Nephron progenitor cell (in vitro differentiated cells): ENCODE results near the gene FYB2.

Source experiments
- DNase-seq: peaks from one replicate; pipeline ENCODE4 v3.0.0; 2021
- H3K27ac Mint-ChIP-seq: 2 replicates; pipeline ENCODE4 v1.8.0; 2021; ENCODE audit warnings: mild to moderate bottlenecking, moderate library complexity, mixed read lengths
- H3K27me3 Mint-ChIP-seq: 2 replicates; pipeline ENCODE4 v1.8.0; 2021; ENCODE audit warnings: mild to moderate bottlenecking, low read depth, mixed read lengths; ENCODE audit not compliant: poor library complexity
- H3K36me3 Mint-ChIP-seq: 2 replicates; pipeline ENCODE4 v1.8.0; 2021; ENCODE audit warnings: low read depth, mixed read lengths
- H3K4me1 Mint-ChIP-seq: 2 replicates; pipeline ENCODE4 v1.8.0; 2021; ENCODE audit warnings: mixed read lengths
- H3K4me3 Mint-ChIP-seq: 2 replicates; pipeline ENCODE4 v1.8.0; 2021; ENCODE audit warnings: mild to moderate bottlenecking, moderate library complexity, mixed read lengths
- H3K9me3 Mint-ChIP-seq: 2 replicates; pipeline ENCODE4 v1.8.0; 2021; ENCODE audit warnings: mild to moderate bottlenecking, moderate library complexity, mixed read lengths
- TF ChIP-seq, protein P1 (sequence below): fragments of 200-600 bp; sonication (generic); IDR thresholded peaks from 2 replicates; pipeline ENCODE4 v1.5.0; 2021; ENCODE audit warnings: antibody characterized with exemption

FYB2 gene

DNA sequence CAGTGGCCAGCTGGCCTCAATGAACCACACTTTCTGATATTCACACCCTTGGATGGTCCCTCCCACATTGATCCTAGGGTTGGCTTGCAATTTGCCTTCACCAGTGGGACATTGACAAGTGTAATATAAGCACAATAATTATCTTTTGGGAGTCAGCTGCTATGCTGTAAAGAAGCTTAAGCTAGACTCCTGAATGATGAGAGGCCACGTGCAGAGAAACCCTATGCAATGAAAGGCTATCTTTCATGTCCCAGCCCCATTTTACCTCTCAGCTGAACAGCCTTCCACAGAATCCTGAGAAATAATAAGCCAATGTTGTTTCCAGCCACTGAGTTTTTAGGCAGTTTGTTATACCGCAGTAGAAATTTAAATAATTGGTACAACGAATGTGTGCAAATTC is 24.3 kb upstream of the FYB2 start:
- peaks cover 12% of the 10 kb centered on the region for H3K9me3 Mint-ChIP-seq
- no peak for DNase-seq
- H3K36me3 Mint-ChIP-seq = no peaks in the 10 kb centered on the region
- H3K4me1 Mint-ChIP-seq = peaks cover 10% of the 10 kb centered on the region
- TF ChIP-seq, protein P1, sequence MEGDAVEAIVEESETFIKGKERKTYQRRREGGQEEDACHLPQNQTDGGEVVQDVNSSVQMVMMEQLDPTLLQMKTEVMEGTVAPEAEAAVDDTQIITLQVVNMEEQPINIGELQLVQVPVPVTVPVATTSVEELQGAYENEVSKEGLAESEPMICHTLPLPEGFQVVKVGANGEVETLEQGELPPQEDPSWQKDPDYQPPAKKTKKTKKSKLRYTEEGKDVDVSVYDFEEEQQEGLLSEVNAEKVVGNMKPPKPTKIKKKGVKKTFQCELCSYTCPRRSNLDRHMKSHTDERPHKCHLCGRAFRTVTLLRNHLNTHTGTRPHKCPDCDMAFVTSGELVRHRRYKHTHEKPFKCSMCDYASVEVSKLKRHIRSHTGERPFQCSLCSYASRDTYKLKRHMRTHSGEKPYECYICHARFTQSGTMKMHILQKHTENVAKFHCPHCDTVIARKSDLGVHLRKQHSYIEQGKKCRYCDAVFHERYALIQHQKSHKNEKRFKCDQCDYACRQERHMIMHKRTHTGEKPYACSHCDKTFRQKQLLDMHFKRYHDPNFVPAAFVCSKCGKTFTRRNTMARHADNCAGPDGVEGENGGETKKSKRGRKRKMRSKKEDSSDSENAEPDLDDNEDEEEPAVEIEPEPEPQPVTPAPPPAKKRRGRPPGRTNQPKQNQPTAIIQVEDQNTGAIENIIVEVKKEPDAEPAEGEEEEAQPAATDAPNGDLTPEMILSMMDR = no peak
- H3K4me3 Mint-ChIP-seq = no peak overlapping the region
- peaks cover 3% of the 10 kb centered on the region for H3K27me3 Mint-ChIP-seq
- H3K27ac Mint-ChIP-seq = no peak overlapping the region

DNA sequence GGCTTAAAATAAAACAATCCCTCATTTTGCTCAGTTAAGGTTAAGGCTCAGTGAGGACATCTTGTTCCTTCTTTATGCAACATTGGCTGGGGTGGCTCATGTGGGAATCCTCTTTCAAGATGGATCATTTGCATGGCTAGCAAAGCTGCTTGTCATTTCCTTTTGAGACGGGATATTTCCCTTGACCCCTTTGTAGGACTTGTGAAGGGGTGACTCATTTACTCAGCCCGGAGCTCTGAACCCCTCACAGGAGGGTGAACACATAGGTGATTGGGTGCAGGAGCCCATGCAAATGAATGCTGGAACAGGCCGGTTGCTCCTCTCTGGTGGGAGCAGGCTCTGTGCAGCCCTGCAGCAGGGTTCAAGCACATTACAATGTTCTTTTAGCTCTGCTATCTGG is 19.6 kb upstream of the FYB2 start:
- peaks cover 13% of the 10 kb centered on the region for H3K4me1 Mint-ChIP-seq
- no peak for DNase-seq
- peaks cover 12% of the 10 kb centered on the region for H3K9me3 Mint-ChIP-seq
- H3K4me3 Mint-ChIP-seq = no peak overlapping the region
- TF ChIP-seq, protein P1 = no peak
- H3K27me3 Mint-ChIP-seq = peaks cover 9% of the 10 kb centered on the region
- no peaks in the 10 kb centered on the region for H3K36me3 Mint-ChIP-seq
- H3K27ac Mint-ChIP-seq = no peak overlapping the region

DNA sequence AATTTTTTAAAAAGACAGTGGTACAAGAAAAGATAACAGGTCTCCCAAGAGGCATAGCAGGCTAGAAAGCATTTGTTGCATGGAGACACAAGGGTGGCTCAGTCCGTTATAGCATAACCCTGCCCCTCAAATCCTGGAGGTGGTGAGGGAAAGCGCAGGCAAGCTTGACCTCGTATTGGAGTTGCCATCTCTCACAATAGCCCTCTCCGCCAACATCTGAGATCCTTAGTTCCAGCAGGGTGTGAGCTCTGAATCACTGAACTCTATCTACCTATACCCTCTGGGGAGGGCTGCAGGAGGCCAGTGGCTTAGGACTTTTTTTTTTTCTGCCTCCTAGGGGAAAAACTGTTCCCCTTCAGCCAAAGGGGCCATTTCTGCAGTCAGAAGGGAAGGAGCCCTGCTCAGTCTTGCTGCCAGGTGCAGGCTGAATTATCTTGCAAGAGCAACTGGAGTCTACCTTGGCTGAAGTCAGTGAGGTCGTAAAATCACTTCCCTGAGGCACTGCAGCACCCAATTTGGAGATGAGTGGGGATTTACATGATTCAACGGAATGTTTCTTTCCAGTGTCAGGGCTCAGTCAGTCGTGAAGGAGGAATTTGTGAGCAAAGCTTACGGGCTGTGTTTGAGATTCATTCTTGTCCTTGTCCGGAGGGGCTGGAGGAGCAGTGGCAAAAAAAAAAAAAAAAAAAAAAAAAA is 18.2 kb upstream of the FYB2 start:
- Mint-ChIP-seq H3K36me3 (no peaks in the 10 kb centered on the region), H3K4me3 (no peak overlapping the region), H3K9me3 (peaks cover 12% of the 10 kb centered on the region), H3K4me1 (peaks cover 13% of the 10 kb centered on the region), H3K27me3 (peaks cover 7% of the 10 kb centered on the region), H3K27ac (no peak overlapping the region)
- TF ChIP-seq, protein P1 = no peak
- no peak for DNase-seq

DNA sequence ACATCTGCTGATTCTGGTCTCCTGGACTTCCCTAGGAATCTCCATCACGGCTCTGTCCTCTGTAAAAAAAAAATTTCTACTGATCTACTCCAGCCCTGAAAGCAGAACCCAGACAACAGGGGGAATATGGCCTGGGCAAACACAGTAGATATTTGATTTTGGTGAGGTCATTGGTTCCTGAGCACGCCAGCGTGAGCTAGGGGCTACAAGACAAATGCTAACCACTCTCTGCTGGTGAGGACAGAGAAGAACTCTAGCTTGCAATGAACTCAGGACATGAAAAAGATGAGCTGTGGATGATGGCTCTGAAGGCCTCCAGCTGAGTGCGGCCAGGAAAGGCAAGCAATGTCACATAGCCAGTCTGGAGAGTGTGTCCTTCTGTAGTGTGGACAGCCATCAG is 17.2 kb upstream of the FYB2 start:
- peaks cover 10% of the 10 kb centered on the region for H3K27me3 Mint-ChIP-seq
- TF ChIP-seq, protein P1 = no peak
- no peak for DNase-seq
- H3K36me3 Mint-ChIP-seq = no peaks in the 10 kb centered on the region
- H3K4me1 Mint-ChIP-seq = peaks cover 13% of the 10 kb centered on the region
- H3K9me3 Mint-ChIP-seq = peaks cover 12% of the 10 kb centered on the region
- no peak overlapping the region for H3K27ac Mint-ChIP-seq
- no peak overlapping the region for H3K4me3 Mint-ChIP-seq

DNA sequence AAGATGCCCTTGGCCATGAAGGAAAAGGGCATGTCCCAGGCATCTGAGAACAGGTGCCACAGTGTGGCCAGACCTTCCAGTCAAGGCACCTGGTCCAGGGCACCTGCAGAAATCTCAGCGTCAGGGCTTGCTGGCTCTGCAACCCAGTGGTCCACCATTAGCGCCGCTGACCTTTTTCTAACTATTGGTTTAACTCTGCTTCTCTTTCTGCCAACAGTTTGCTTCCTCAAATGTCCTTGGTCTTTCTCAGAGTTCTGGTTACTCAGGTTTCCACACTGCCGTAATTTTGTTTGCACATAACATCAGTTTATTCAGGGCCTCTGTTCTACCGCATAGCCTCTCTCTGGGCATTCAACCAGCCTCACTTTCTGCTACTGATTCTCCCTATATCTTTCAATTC is 16.5 kb upstream of the FYB2 start:
- peaks cover 13% of the 10 kb centered on the region for H3K4me1 Mint-ChIP-seq
- peaks cover 10% of the 10 kb centered on the region for H3K27me3 Mint-ChIP-seq
- no peaks in the 10 kb centered on the region for H3K36me3 Mint-ChIP-seq
- H3K4me3 Mint-ChIP-seq = no peak overlapping the region
- peaks cover 12% of the 10 kb centered on the region for H3K9me3 Mint-ChIP-seq
- no peak overlapping the region for H3K27ac Mint-ChIP-seq
- TF ChIP-seq, protein P1 = no peak
- no peak for DNase-seq
